BE2C (cell line): ENCODE data around the gene GBA3. TPM values are rescaled to one million over a fixed set of nuclear protein-coding genes. Genes with fewer than 3 reads are reported as not detected.

Source experiments
- DNase-seq: peaks from one replicate; pipeline ENCODE4 v3.0.0-alpha.2; 2020
- H3K27me3 ChIP-seq: fragments of 250-450 bp; sonication (Bioruptor Pico); 2 replicates; pipeline ENCODE4 v1.5.1; 2020; ENCODE audit warnings: mild to moderate bottlenecking
- H3K36me3 ChIP-seq: fragments of 250-450 bp; sonication (Bioruptor Pico); 2 replicates; pipeline ENCODE4 v1.5.1; 2020; ENCODE audit warnings: mild to moderate bottlenecking
- H3K4me1 ChIP-seq: fragments of 250-450 bp; sonication (Bioruptor Pico); 2 replicates; pipeline ENCODE4 v1.5.1; 2020
- H3K4me3 ChIP-seq: 2 replicates; pipeline ENCODE4 v1.5.1; 2011; ENCODE audit warnings: low read depth, low read length
- H3K9me3 ChIP-seq: fragments of 250-450 bp; sonication (Bioruptor Pico); 2 replicates; pipeline ENCODE4 v1.5.1; 2020
- CTCF ChIP-seq: IDR thresholded peaks from 2 replicates; pipeline ENCODE4 v1.5.1; 2012; ENCODE audit warnings: mild to moderate bottlenecking, low read depth, low read length
- polyA plus RNA-seq: library from polyadenylated mRNA; unstranded; fragments of >200 nt; gene quantifications from one replicate; pipeline ENCODE4 v1.2.1, GENCODE V29; 2012; ENCODE audit warnings: low read depth, missing spikeins; ENCODE audit not compliant: insufficient read length, insufficient read depth

GBA3 gene
- not detected for polyA plus RNA-seq

GRCh38 chr4:22692736-22693135 is at the start of gene GBA3:
Gene GBA3 (plus strand): TSS chr4:22692937.
- Histone ChIP-seq H3K4me3 (no peak within 1 kb of the TSS), H3K27me3 (peaks cover 15% of the 10 kb centered on the region), H3K9me3 (no peaks in the 10 kb centered on the region), H3K4me1 (no peaks in the 10 kb centered on the region), H3K36me3 (no peaks in the 10 kb centered on the region)
- no peak for DNase-seq
- no peak for TF ChIP-seq CTCF

GRCh38 chr4:22643952-22644351 is 48.8 kb upstream of the GBA3 start:
- no peaks in the 10 kb centered on the region for H3K9me3 ChIP-seq
- no peak for DNase-seq

GRCh38 chr4:22645481-22646182 is 47.1 kb upstream of the GBA3 start:
- no peak for DNase-seq
- H3K9me3 ChIP-seq, result no peaks in the 10 kb centered on the region
- TF ChIP-seq CTCF, result no peak
- H3K4me3 ChIP-seq, result no peak overlapping the region
- no peaks in the 10 kb centered on the region for H3K36me3 ChIP-seq
- no peaks in the 10 kb centered on the region for H3K4me1 ChIP-seq
- peaks cover 31% of the 10 kb centered on the region for H3K27me3 ChIP-seq

More at GRCh38 chr4:22643952-22644351, 48.8 kb upstream of the GBA3 start:
- TF ChIP-seq CTCF, result no peak
- H3K36me3 ChIP-seq, result no peaks in the 10 kb centered on the region
- H3K4me3 ChIP-seq, result no peak overlapping the region
- H3K27me3 ChIP-seq, result peaks cover 31% of the 10 kb centered on the region
- H3K4me1 ChIP-seq, result no peaks in the 10 kb centered on the region

GRCh38 chr4:22648996-22649395 is 43.7 kb upstream of the GBA3 start:
- Histone ChIP-seq H3K9me3 (no peaks in the 10 kb centered on the region), H3K36me3 (no peaks in the 10 kb centered on the region), H3K27me3 (peaks cover 31% of the 10 kb centered on the region), H3K4me3 (no peak overlapping the region), H3K4me1 (no peaks in the 10 kb centered on the region)
- no peak for TF ChIP-seq CTCF
- DNase-seq, result no peak

- Histone ChIP-seq H3K4me1 (no peaks in the 10 kb centered on the region), H3K9me3 (no peaks in the 10 kb centered on the region), H3K27me3 (peaks cover 17% of the 10 kb centered on the region), H3K36me3 (no peaks in the 10 kb centered on the region), H3K4me3 (no peak overlapping the region)
- TF ChIP-seq CTCF, result no peak
- no peak for DNase-seq
Observed at GRCh38 chr4:22650771-22651170, 42.0 kb upstream of the GBA3 start.

GRCh38 chr4:22653752-22654151 is 39.0 kb upstream of the GBA3 start:
- TF ChIP-seq CTCF, result no peak
- H3K4me3 ChIP-seq, result no peak overlapping the region
- no peaks in the 10 kb centered on the region for H3K9me3 ChIP-seq
- no peaks in the 10 kb centered on the region for H3K27me3 ChIP-seq
- no peaks in the 10 kb centered on the region for H3K4me1 ChIP-seq
- H3K36me3 ChIP-seq, result no peaks in the 10 kb centered on the region
- no peak for DNase-seq
